ENCODE measurements around the gene DNAI7.

Gene DNAI7

GRCh38 chr12:25195056-25195971 lies at the start of gene DNAI7, which contains the start of gene ETFRF1:
Gene DNAI7 (minus strand): TSS chr12:25195160. CDS start chr12:25195078, 82 bp downstream.
Gene ETFRF1 (plus strand): TSS chr12:25195237. CDS start chr12:25203957, 8,720 bp downstream.
- H3K27ac ChIP-seq = peak within 1 kb of the TSS; percentile 79
- TF ChIP-seq CTCF (IDR thresholded peaks at IDR 0.05) (no peak; the same call in 1 of the 2 replicates), ZFX (IDR thresholded peaks at IDR 0.05; ENCODE audit: borderline replicate concordance) (no peak)

- H3K27ac ChIP-seq = no peak overlapping the region
- TF ChIP-seq CTCF (IDR thresholded peaks at IDR 0.05) (no peak), ZFX (IDR thresholded peaks at IDR 0.05; ENCODE audit: borderline replicate concordance) (no peak)
Measured at GRCh38 chr12:25243680-25243990, 48.7 kb upstream of the DNAI7 start.

GRCh38 chr12:25242981-25243679 lies 48.2 kb upstream of the DNAI7 start:
- no peak for TF ChIP-seq CTCF (IDR thresholded peaks at IDR 0.05)
- no peak for TF ChIP-seq ZFX (IDR thresholded peaks at IDR 0.05; ENCODE audit: borderline replicate concordance)
- no peak overlapping the region for H3K27ac ChIP-seq

GRCh38 chr12:25241167-25242020 lies 46.4 kb upstream of the DNAI7 start:
- H3K27ac ChIP-seq = no peak overlapping the region
- TF ChIP-seq CTCF (IDR thresholded peaks at IDR 0.05) = peak; percentile 97
- TF ChIP-seq ZFX (IDR thresholded peaks at IDR 0.05; ENCODE audit: borderline replicate concordance) = no peak

GRCh38 chr12:25236626-25237025 lies 41.7 kb upstream of the DNAI7 start:
- TF ChIP-seq ZFX (IDR thresholded peaks at IDR 0.05; ENCODE audit: borderline replicate concordance) (no peak), CTCF (IDR thresholded peaks at IDR 0.05) (no peak)

GRCh38 chr12:25236190-25236589 lies 41.2 kb upstream of the DNAI7 start:
- H3K27ac ChIP-seq = no peak overlapping the region
- TF ChIP-seq ZFX (IDR thresholded peaks at IDR 0.05; ENCODE audit: borderline replicate concordance) (no peak), CTCF (IDR thresholded peaks at IDR 0.05) (no peak)

More at GRCh38 chr12:25236626-25237025, 41.7 kb upstream of the DNAI7 start:
- H3K27ac ChIP-seq = no peak overlapping the region
